ENCODE results near the gene LPAR1. TPM values are rescaled to one million over a fixed set of nuclear protein-coding genes. Genes with fewer than 3 reads are reported as not detected.

The LPAR1 gene
- total and polyA plus RNA-seq, 2 donors (not counting 1 experiment from before 2014, with no cell fraction given), result 0.06 TPM; not detected in 1

DNA sequence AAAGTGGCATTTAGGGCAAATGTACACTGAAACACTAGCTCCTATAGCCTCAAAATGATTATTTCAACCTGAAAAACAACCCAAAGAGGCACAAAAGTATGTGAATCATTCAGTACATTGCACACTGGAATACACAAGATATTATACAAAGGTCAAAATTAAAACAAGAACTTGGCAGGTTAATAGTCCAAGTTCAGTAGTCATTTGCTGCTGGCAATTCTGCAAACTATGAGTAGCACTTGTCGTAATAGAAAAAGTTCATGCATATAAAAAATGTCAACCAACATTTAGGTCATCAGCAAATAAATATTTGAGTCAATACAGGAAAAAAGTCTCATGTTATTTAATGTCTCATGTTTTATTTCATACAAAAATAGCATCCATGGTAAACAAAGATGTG lies 98.7 kb downstream of the LPAR1 start:
- H4K20me1 ChIP-seq (ENCODE audit: control insufficient read depth, insufficient read depth, low read length, poor library complexity, severe bottlenecking), result no peaks in the 10 kb centered on the region
- H3K9ac ChIP-seq (ENCODE audit: low read length), result no peak overlapping the region
- no CpG with 5 or more reads among the region's 1 CpG for WGBS (ENCODE audit: insufficient coverage)
- DNase-seq (no peak), ATAC-seq (ENCODE audit: low read depth) (no peak)
- ChIA-PET POLR2A (no interaction called here), CTCF (no interaction called here)
- intact Hi-C loops (cut with micrococcal nuclease), result no loop called here
- H3K4me3 ChIP-seq (ENCODE audit: control extremely low read depth in 1 of 5, extremely low read depth in 1 of 5, insufficient read depth in 1 of 5, low read depth in 2 of 5, low read length in 4 of 5), result no peak overlapping the region
- no peak overlapping the region for H3K27ac ChIP-seq (ENCODE audit: low read length in 2 of 2)
- H3K27me3 ChIP-seq (replicated peaks in 1 of 4; ENCODE audit: control extremely low read depth in 1 of 4, control insufficient read depth in 3 of 4, insufficient read depth in 4 of 4, low read length in 3 of 4), result no peaks in the 10 kb centered on the region
- H3K9me3 Mint-ChIP-seq (ENCODE audit: insufficient read depth), result peaks cover 6% of the 10 kb centered on the region
- H3K27me3 Mint-ChIP-seq, result no peaks in the 10 kb centered on the region
- no peak overlapping the region for H2AFZ ChIP-seq (ENCODE audit: insufficient read depth, low read depth, low read length, poor library complexity, severe bottlenecking)
- peaks cover 5% of the 10 kb centered on the region for H3K4me1 Mint-ChIP-seq
- no peaks in the 10 kb centered on the region for H3K79me2 ChIP-seq (ENCODE audit: control insufficient read depth, insufficient read depth, low read length)
- H3K27ac Mint-ChIP-seq, result no peak overlapping the region
- no peak overlapping the region for H3K4me3 Mint-ChIP-seq
- no peak overlapping the region for H3K4me2 ChIP-seq (replicated peaks; ENCODE audit: low read depth, low read length, poor library complexity, severe bottlenecking)
- no peaks in the 10 kb centered on the region for H3K9me3 ChIP-seq (ENCODE audit: control extremely low read depth in 1 of 3, control insufficient read depth in 2 of 3, insufficient read depth in 1 of 3, low read length in 2 of 3)
- TF ChIP-seq, protein P1, sequence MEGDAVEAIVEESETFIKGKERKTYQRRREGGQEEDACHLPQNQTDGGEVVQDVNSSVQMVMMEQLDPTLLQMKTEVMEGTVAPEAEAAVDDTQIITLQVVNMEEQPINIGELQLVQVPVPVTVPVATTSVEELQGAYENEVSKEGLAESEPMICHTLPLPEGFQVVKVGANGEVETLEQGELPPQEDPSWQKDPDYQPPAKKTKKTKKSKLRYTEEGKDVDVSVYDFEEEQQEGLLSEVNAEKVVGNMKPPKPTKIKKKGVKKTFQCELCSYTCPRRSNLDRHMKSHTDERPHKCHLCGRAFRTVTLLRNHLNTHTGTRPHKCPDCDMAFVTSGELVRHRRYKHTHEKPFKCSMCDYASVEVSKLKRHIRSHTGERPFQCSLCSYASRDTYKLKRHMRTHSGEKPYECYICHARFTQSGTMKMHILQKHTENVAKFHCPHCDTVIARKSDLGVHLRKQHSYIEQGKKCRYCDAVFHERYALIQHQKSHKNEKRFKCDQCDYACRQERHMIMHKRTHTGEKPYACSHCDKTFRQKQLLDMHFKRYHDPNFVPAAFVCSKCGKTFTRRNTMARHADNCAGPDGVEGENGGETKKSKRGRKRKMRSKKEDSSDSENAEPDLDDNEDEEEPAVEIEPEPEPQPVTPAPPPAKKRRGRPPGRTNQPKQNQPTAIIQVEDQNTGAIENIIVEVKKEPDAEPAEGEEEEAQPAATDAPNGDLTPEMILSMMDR (IDR thresholded peaks at IDR 0.05), result no peak
- TF ChIP-seq EZH2 (IDR thresholded peaks at IDR 0.05; ENCODE audit: borderline replicate concordance, insufficient read depth, low read depth, low read length, poor library complexity, severe bottlenecking), result no peak
- no peaks in the 10 kb centered on the region for H3K4me1 ChIP-seq (ENCODE audit: control insufficient read depth in 2 of 2, insufficient read depth in 2 of 2, low read length in 2 of 2)
- H3K36me3 ChIP-seq (replicated peaks in 1 of 2; ENCODE audit: control extremely low read depth in 1 of 2, control insufficient read depth in 1 of 2, extremely low read depth in 1 of 2, insufficient read depth in 2 of 2, low read length in 1 of 2), result no peaks in the 10 kb centered on the region

DNA sequence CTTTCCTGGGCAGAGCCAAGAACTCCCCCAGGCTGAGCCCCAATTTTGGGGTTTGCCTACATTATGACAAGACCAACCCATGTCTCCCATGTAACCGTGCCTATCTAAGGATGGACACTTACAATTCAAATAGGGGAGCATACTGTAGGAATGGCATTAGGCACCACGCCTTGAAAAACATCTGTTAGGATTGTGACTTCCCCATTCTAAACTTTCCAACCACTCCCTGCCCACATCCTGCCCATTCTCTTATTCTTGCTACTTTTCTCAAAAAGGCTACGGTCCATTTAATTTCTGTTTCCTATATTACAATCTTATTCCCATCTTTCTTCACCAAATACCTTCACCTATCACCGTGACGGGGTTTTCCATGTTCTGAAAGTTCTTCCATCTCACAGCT lies 99.2 kb downstream of the LPAR1 start:
- Histone ChIP-seq H3K36me3 (replicated peaks in 1 of 2; ENCODE audit: control extremely low read depth in 1 of 2, control insufficient read depth in 1 of 2, extremely low read depth in 1 of 2, insufficient read depth in 2 of 2, low read length in 1 of 2) (no peaks in the 10 kb centered on the region), H3K4me2 (replicated peaks; ENCODE audit: low read depth, low read length, poor library complexity, severe bottlenecking) (no peak overlapping the region), H2AFZ (ENCODE audit: insufficient read depth, low read depth, low read length, poor library complexity, severe bottlenecking) (no peak overlapping the region), H3K27ac (ENCODE audit: low read length in 2 of 2) (no peak overlapping the region), H3K9me3 (ENCODE audit: control extremely low read depth in 1 of 3, control insufficient read depth in 2 of 3, insufficient read depth in 1 of 3, low read length in 2 of 3) (no peaks in the 10 kb centered on the region), H4K20me1 (ENCODE audit: control insufficient read depth, insufficient read depth, low read length, poor library complexity, severe bottlenecking) (no peaks in the 10 kb centered on the region), H3K79me2 (ENCODE audit: control insufficient read depth, insufficient read depth, low read length) (no peaks in the 10 kb centered on the region), H3K4me3 (ENCODE audit: control extremely low read depth in 1 of 5, extremely low read depth in 1 of 5, insufficient read depth in 1 of 5, low read depth in 2 of 5, low read length in 4 of 5) (no peak overlapping the region), H3K9ac (ENCODE audit: low read length) (no peak overlapping the region), H3K27me3 (replicated peaks in 1 of 4; ENCODE audit: control extremely low read depth in 1 of 4, control insufficient read depth in 3 of 4, insufficient read depth in 4 of 4, low read length in 3 of 4) (no peaks in the 10 kb centered on the region), H3K4me1 (ENCODE audit: control insufficient read depth in 2 of 2, insufficient read depth in 2 of 2, low read length in 2 of 2) (no peaks in the 10 kb centered on the region)
- ATAC-seq (ENCODE audit: low read depth) (no peak), DNase-seq (no peak)
- Mint-ChIP-seq H3K4me1 (peaks cover 5% of the 10 kb centered on the region), H3K27ac (no peak overlapping the region), H3K9me3 (ENCODE audit: insufficient read depth) (peaks cover 6% of the 10 kb centered on the region), H3K4me3 (no peak overlapping the region), H3K27me3 (no peaks in the 10 kb centered on the region)
- 30% methylated on average over 2 of the region's 5 CpGs for WGBS (ENCODE audit: insufficient coverage)
- CTCF ChIA-PET, result no interaction called here
- intact Hi-C loops (cut with micrococcal nuclease), result no loop called here
- no peak for TF ChIP-seq EZH2 (IDR thresholded peaks at IDR 0.05; ENCODE audit: borderline replicate concordance, insufficient read depth, low read depth, low read length, poor library complexity, severe bottlenecking)
- TF ChIP-seq, protein P1 (IDR thresholded peaks at IDR 0.05), result no peak
- POLR2A ChIA-PET, result no interaction called here

Data from B cell (primary cell).